GM18498 (cell line): Measurements from ENCODE around the gene CAMK2N1.

Source experiments
- ATAC-seq: cut with Tn5 transposase; IDR thresholded peaks from one replicate; pipeline ENCODE4 v1.9.1; 2021; ENCODE audit warnings: mild to moderate bottlenecking, moderate library complexity; ENCODE audit not compliant: unreplicated experiment

Gene CAMK2N1

DNA sequence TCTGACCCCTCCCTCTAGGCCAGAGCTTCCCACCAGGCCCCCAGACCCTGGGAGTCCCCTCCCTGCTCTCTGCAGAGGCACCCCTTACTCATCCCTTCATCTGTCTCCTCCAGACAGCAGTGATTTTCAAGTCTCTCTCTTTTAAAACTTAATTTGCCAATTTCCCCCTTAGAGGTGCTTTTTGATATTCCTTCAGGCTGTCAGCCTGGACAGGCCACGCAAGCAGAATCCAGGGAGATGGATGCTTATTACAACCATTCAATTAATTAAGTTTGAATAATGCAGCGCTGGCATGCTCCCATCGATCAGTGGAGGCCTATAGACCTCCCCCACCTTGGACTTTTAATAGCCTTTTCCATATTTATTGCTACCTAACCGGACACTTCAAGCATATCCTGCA, 6.2 kb downstream of the CAMK2N1 start:
- ATAC-seq, result no peak

DNA sequence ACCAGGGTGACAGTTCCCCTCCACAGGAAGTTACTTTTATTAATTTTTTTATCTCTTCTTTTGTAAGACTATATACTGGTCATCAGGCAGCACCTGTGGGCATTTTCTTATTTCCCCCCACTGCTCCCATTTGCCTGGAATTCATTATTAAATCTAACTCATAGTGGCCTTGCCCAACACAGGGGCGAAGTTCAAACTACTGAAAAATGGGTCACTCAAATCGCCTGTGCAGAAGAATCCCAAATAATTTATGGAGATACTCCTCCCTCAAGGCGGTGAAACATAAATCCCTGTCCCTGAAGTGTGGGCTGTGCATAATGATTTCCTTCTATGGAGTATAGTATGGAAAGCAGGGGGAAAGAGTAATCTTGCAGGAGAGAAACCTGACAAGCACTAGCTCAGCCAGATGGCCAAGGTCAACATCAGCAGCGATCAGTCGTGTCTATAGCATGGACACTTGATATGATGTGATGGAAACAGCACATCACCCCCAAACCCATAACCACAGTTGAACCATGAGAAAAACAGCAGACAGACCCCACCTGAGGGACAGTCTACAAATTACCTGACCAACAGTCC, 7.9 kb downstream of the CAMK2N1 start:
- ATAC-seq, result no peak

DNA sequence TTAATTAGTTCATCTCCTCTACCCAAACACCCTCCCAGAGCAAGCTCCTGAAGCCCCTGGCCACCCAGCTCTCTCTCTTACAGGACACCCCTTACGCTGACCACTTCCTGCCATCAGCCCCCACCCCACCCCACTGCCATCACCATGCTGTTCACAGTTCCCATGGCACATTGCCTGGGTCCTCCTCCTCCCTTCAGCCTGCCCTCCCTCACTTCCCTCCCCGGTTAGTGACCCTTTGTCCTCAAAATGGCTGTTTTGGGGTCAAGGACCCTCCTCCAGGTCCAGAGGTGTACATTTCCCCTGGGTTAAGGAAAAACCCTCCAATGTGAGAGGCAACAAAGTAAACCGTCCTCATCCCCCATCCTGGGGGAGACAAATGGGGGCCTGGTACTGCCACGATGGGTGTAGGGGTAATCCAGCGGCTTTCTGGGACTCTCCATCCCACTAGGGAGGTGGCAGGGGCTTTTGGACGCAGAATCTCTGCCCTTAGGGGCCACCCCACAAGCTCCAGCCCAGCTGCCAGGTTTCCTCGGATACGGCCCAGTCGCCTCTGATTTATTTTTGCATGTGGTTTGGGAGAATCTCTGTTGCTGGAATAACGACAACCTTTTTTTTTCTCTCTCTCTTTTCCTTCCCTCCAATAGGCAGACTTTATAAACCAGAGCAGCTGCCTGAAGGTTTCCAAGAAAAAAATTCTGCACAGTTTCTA, 8.5 kb downstream of the CAMK2N1 start:
- ATAC-seq, result no peak

DNA sequence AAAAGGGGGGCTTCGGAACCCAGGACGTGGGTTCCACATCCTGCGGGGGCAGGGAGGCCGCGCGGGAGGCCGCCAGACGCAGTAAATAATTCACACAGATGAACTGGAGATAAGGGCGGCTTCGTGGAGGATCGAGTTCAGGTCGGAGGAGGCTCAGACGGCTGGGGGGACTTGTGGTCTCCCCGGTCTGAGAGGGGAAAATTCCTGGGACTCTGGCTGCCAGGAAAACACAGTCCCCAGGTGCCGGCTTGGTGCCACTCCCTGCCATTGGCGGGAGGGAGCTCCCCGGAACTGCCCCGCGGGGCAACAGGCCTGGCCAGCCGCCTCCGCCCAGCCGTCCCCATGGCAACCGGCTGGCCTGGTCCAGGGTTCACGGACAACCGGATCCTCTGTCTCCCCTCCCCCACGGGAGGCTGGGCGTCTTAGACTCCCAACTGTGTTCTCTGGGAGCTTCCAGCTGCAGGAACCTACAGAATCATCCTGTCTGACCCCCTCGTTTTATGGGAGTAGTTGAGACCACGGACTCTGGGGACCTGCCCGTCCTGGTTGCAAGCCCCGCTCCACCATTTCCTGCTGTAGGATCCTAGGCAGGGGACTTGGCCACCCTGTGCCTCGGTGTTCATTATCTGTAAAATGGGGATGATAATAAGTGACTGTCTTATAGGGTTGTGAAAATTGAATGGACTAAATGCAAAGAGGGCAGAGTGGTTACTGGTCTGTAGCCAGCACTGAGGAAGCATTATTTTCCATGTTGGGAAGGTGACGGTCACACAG, 9.6 kb downstream of the CAMK2N1 start:
- no peak for ATAC-seq

DNA sequence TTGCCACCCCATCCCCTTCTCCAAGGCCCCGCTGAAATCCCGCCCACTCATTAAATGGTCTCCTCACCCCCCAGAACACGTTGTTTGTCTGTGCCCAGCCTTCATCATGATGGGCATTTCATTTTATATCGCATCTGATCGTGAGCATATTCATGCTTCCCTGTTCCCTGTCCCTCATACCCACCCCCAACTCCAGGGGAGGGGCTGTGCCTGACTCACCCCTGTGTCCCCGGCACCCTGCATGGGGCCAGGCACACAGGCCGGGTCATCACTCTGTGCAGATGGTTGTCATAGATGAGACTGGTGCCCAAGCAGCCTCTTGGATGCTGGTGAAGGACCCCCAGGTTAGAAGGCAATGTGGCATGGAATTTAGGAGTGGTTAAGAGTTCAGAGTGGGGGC, 11.0 kb downstream of the CAMK2N1 start:
- no peak for ATAC-seq

DNA sequence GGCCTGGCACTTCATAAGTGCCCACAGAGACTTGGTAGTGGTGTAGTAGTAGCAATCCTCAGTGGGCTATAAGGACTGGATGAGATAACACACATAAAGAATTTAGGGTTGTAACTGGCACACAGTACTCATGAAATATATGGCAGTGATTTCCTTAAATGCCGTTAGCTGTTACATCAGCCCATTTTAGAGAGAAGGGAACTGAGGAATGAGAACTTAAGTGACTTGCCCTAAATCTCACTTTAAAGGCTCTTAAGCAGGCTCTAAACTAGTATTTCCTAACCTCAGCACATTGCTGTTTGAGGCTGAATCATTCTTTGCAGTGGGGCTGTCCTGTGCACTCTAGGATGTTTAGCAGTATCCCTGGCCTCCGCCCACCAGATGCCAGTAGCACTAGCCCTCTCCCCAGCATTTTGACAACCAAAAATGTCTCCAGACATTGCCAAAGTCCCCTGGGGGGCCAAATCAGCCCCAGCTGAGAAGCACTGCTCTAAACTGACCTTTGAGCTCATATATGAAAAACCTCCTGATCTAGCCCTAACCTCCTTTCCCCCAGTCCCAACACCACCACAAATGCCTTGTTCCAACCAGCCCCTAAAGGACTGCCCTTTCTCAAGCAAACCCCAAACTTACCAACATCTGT, 11.6 kb downstream of the CAMK2N1 start:
- ATAC-seq, result no peak

DNA sequence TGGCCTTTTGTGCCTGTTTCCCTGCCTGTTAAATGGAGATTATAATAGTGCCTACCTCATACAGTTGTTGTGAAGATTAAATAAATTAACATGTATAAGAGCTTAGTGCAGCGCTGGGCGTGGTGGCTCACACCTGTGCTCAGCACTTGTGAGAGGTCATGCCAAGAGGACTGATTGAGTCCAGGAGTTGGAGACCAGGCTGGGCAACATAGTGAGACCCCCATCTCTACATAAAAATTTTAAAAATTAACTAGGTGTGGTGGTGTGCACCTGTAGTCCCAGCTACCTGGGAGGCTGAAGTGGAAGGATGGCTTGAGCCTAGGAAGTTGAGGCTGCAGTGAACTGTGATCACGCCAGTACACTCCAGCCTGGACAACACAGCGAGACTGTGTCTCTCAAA, 12.1 kb downstream of the CAMK2N1 start:
- no peak for ATAC-seq

DNA sequence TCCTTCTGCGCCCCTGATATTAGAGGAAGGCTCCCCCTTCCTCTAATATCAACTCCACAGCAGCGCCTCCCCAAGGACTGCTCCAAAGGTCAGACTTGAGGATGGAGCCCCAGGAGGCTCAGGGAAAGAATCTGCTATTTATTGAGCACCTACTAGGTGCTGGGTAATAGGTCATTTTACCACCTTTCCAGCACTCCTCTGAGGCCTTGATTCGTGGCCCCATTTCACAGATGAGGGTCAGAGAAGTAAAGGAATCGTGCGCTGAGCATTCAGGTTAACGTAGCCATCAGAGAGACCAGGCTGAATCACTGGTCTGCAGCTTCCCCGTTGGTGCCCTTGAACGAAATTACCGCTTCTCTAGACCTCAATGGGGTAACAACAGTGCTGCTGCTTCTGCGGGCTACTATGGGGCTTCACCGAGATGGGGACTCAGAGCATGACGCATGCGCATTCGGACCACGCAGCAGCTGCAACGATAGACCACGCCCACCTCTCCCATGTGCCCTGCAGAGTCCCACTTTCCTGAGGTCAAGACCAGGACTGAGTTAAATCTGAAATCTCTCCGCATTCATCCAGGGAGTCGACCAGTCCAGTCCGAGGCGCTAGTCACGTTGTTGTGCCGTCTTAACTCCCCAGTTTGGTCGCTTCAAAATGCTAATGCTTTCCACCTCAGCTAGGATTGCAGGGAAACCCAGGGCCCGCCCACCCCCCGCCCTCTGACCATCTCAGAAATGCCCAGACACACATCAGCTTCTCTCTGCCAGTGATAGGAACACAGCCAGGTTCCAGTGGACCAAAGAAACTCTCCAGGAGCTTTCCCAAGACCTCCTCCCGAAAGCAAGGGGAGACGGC, 12.9 kb downstream of the CAMK2N1 start:
- no peak for ATAC-seq

DNA sequence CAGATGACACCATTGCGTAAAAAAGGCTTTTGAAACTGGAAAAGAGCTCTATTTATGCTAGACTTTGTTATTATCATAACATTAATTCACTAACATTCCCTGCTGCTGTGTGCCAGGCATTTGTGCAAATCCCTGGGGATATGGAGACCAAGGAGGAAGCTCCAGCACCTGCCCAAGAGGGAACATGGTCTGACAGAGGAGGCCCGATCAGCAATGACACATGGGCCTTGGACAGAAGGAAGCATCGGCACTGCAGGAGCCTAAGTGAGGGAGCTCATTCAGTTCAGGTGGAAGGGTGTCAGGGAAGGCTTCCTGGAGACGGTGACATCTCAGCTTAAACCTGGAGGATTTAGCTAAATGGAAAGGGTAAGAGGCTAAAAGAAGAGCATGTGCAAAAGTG, 13.9 kb downstream of the CAMK2N1 start:
- ATAC-seq, result no peak

DNA sequence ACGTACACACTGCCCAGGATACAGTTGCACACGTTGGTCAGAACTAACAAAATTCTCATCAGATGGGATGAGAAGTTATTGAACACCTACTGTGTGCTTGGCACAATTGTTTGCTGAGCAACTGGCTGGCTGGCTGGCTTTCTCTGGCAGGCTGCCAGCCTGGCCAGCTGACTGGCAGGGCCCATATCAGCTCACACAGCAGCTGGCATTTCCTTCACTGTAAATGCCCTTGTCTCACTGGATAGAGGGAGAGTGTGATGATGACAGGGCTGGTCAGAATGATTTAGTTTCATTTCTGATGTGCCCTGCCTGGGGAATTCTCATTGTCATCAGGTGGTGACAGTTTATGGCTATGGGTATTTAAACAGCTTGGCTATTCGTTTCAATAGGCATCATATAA, 15.8 kb downstream of the CAMK2N1 start:
- ATAC-seq, result no peak

DNA sequence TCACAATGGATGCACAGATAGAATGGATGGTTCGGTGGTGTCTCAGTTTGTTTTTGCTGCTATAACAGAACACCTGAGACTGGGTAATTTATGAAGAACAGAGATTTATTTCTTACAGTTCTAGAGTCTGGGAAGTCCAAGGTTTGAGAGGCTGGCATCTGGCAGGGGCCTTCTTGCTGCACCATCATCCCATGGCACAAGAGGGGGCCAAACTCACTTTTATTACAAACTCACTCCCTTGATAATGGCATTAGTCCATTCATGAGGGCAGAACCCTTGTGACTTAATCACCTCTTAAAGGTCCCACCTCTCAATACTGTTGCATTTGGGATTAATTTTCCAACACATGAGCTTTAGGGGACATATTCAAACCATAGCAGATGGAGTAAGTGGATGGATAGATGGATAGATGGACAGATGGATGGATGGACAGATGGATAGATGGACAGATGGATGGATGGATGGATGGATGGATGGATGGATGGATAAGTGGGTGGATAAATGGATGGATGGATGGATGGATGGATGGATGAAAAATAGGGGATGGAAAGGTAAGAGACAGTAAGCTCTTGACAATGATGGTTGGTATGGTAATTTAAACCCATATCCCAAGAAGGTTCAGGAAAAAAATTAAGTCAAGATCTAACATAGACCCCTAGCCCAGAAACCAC, 16.5 kb downstream of the CAMK2N1 start:
- no peak for ATAC-seq

DNA sequence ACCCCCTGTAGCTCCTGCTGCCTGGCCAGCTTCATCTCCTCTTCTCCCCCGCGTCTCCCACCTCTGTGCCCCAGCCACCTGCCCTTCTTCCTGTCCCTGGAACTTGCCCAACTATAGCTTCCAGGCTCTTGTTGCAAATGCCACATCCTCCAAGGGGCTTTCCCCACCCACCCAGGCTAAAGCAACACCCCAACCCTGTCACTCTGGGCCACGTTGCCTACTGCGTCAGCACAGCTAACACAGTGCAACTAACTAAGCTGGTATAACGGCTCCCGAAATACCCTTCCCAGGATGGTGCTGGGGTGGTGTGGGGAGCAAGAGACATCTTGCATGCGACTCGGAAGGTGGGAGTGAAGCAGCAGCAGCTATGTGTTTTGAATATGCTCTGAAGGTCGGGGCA, 19.7 kb downstream of the CAMK2N1 start:
- no peak for ATAC-seq

DNA sequence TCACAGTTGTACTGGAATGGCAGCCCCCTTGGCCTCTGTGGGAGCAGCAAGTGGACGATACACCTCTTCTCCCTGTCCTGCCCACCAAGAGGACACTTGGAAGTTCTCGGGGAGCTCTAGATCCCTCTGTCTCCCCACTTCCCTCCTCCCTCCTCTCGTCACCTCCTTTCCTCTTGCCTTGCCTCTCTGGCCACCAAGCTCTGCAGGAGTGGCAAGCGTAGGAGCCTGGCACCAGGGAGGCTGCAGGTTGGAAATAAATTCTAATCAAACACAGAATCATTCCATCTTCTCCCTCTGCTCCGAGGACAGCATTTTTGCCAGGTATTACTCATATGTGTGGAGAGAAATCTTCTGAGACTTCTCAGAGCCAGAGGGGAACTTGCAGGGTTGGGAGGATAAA, 20.8 kb downstream of the CAMK2N1 start:
- no peak for ATAC-seq

DNA sequence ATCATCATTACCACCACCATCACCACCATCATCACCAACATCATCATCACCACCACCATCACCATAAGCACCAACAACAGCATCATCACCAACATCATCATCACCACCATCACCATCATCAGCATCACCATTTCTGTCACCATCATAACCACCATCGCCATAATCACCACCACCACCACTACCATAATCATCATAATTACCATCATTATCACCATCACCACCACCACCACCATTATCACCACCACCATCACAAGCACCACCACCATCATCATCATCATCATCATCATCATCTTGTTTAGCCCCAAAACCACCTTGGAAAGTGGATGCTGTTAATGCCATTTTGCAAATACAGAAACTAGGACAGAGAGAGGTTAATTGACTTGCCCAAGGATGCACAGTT, 22.5 kb downstream of the CAMK2N1 start:
- no peak for ATAC-seq

DNA sequence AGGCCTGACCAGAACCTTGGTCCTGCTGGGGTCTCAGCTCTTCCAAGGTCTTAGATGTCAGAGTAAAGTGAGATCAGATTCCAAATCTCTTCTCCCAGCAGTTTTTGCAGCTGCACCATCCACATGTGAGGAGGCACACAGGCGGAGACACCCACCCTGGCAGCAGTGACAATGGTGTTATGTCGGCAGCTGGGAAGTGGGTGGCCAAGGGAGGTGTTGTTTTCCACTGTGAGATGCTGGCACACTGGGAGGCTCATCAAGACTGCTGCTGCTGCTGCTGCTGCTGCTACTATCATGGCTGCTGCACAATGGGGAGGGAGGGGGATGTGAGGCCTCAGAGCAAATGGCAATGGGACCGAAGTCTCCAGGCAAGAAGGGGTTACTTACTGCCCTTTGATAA, 23.6 kb downstream of the CAMK2N1 start:
- ATAC-seq, result no peak

DNA sequence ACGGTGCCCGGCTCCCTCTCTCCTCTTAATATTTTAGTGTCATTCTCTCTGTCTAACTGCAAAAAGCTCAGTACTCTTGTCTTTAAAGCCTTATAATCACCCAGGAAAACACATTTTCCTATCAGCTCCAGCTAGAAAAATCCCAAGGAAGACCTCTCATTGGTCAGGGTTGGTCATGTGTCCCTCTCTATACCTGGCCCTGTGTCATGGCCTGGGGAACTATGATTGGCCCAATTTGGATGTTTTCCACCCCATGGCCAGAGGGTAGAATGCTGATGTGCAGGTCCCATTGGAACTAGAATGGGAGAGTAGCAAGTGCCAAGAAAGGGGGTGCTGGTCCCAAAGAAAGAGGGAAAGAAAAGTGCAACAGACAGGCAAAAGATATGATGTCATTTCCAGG, 27.3 kb downstream of the CAMK2N1 start:
- ATAC-seq, result no peak

DNA sequence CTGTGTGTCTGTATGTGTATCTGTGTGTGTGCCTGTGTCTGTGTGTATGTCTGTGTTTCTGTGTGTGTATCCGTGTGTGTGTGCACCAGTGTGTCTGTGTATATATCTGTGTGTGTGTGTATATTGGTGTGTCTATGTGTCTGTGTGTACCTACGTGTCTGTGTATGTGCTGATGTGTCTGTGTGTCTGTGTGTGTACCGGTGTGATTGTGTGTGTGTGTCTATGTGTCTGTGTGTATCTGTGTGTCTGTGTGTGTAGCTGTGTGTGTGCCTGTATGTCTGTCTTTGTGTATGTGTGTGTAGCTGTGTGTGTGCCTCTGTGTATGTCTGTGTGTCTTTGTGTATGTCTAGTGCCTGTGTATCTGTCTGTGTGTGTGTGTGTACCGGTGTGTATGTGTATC, 32.0 kb downstream of the CAMK2N1 start:
- ATAC-seq, result no peak

DNA sequence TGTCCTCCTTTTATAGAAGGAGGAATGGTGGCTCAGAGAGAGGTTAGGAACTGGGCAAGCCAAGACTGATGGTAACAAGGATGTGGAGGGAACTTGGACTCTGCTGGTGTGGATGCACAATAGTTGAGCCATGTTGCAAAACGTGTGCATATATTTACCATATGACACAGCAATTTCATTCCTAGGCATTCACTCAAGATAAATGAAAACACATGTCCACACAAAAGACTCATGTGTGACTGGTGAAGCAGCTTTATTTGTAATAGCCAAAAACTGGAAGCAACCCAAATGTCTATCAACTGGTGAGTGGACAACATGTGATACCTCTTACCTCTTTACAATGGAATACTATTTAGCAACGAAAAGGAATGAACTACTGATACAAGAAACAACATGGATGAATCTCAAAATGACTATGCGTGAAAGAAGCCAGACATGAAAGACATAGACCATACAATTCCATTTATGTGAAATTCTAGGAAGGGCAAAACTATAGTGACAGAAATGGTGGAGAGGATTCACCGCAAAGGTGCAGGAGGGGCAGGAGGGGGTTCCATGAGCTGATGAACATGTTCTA, 36.2 kb downstream of the CAMK2N1 start:
- no peak for ATAC-seq

DNA sequence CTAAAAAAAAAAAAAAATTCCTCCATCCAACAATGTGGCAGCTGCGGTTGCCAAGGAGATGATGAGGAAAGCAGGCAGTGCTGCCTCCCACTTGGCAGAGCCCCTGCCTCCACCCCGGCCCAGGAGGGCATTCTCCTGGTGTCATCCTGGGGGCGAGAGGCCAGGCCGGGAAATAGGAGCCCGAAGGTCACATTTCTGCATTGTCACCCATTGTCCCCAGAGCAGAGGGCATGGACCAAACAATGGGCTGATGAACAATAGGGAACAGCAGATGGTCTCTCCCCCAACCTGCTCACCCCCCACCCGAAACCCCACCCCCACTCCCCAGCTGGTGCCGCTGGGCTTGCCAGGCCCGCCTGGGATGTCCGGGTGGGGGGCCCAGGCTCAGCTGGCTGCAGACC, 37.3 kb downstream of the CAMK2N1 start:
- ATAC-seq, result no peak

DNA sequence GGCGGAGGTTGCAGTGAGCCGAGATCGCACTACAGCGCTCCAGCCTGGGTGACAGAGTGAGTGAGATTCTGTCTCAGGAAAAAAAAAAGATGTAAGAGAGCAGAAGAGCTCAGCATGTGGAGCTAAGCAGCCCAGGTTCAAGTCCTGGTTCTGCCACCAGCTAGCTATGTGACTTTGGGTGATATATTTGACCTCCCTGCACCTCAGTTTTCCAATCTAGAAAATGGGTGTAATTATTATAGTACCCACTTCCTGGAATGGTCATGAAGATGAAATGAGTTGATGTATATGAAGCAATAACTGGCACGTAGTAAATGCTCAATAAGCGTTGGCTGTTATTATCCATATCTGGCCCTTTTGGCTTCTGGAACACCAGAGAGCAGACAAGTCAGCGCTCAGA, 38.2 kb downstream of the CAMK2N1 start:
- ATAC-seq, result no peak
